HUES64 (cell line): ENCODE results near the gene BMP2K.
"Not testable (repeated sequence)": the region's sequence is repeated elsewhere in the genome, so short reads cannot be mapped to it uniquely, and the experiment has no call there.

Experiments used
- H3K27ac ChIP-seq: 2 replicates; pipeline ENCODE4 v1.7.0; 2013; ENCODE audit warnings: low read depth, low read length, inconsistent platforms
- H3K27me3 ChIP-seq: 2 replicates; pipeline ENCODE4 v1.6.1; 2013; ENCODE audit warnings: mild to moderate bottlenecking, low read length; ENCODE audit not compliant: insufficient read depth
- H3K36me3 ChIP-seq: 2 replicates; pipeline ENCODE4 v1.6.1; 2013; ENCODE audit warnings: mild to moderate bottlenecking, low read length; ENCODE audit not compliant: insufficient read depth
- H3K4me1 ChIP-seq: 2 replicates; pipeline ENCODE4 v1.6.1; 2013; ENCODE audit warnings: mild to moderate bottlenecking, low read length, moderate library complexity; ENCODE audit not compliant: insufficient read depth
- H3K4me3 ChIP-seq: 2 replicates; pipeline ENCODE4 v1.5.1; 2013; ENCODE audit warnings: mild to moderate bottlenecking, low read length, moderate library complexity
- H3K9ac ChIP-seq: 2 replicates; pipeline ENCODE4 v1.6.1; 2013; ENCODE audit warnings: mild to moderate bottlenecking, low read depth, low read length
- H3K9me3 ChIP-seq: 2 replicates; pipeline ENCODE4 v1.6.1; 2013; ENCODE audit warnings: low read depth, low read length; ENCODE audit not compliant: insufficient read depth
- WGBS: fragments of 150-250, 120-280 bp; methylation state at CpG from one replicate; pipeline ENCODE4 v1.1.7; 2013; ENCODE audit warnings: missing lambda C conversion rate; 5-methylcytosine and 5-hydroxymethylcytosine counted together

BMP2K gene

GRCh38 chr4:78865451-78865850, 89.3 kb downstream of the BMP2K start:
- Histone ChIP-seq H3K4me3 (no peak overlapping the region), H3K27me3 (no peaks in the 10 kb centered on the region), H3K9ac (no peak overlapping the region), H3K9me3 (no peaks in the 10 kb centered on the region), H3K27ac (no peak overlapping the region), H3K36me3 (peaks cover 26% of the 10 kb centered on the region), H3K4me1 (no peaks in the 10 kb centered on the region)
- 100% methylated on average over 2 of the region's 2 CpGs for WGBS

GRCh38 chr4:78868712-78869111, 92.6 kb downstream of the BMP2K start:
- 95% methylated on average over 5 of the region's 5 CpGs for WGBS
- peaks cover 53% of the 10 kb centered on the region for H3K36me3 ChIP-seq
- H3K9ac ChIP-seq, H3K27ac ChIP-seq, H3K9me3 ChIP-seq, H3K27me3 ChIP-seq, H3K4me1 ChIP-seq, H3K4me3 ChIP-seq: not testable (repeated sequence)

- Histone ChIP-seq H3K27me3 (no peaks in the 10 kb centered on the region), H3K9ac (no peak overlapping the region), H3K36me3 (peaks cover 63% of the 10 kb centered on the region), H3K4me3 (no peak overlapping the region), H3K4me1 (no peaks in the 10 kb centered on the region), H3K27ac (no peak overlapping the region), H3K9me3 (no peaks in the 10 kb centered on the region)
Observed at GRCh38 chr4:78870056-78870455, 93.9 kb downstream of the BMP2K start.

GRCh38 chr4:78876568-78877320, 100.6 kb downstream of the BMP2K start:
- Histone ChIP-seq H3K36me3 (peaks cover 54% of the 10 kb centered on the region), H3K27me3 (no peaks in the 10 kb centered on the region), H3K4me1 (peaks cover 14% of the 10 kb centered on the region), H3K27ac (no peak overlapping the region), H3K9me3 (no peaks in the 10 kb centered on the region), H3K4me3 (no peak overlapping the region), H3K9ac (no peak overlapping the region)
- WGBS: 90% methylated on average over 2 of the region's 5 CpGs

- Histone ChIP-seq H3K9me3 (no peaks in the 10 kb centered on the region), H3K27ac (no peak overlapping the region), H3K9ac (no peak overlapping the region), H3K27me3 (no peaks in the 10 kb centered on the region), H3K36me3 (peaks cover 41% of the 10 kb centered on the region), H3K4me3 (no peak overlapping the region), H3K4me1 (peaks cover 14% of the 10 kb centered on the region)
- no CpG with 5 or more reads among the region's 1 CpG for WGBS
Observed at GRCh38 chr4:78878031-78878430, 101.9 kb downstream of the BMP2K start.

- Histone ChIP-seq H3K27me3 (no peaks in the 10 kb centered on the region), H3K9ac (no peak overlapping the region), H3K4me3 (no peak overlapping the region), H3K27ac (no peak overlapping the region), H3K9me3 (no peaks in the 10 kb centered on the region), H3K36me3 (peaks cover 19% of the 10 kb centered on the region), H3K4me1 (peaks cover 8% of the 10 kb centered on the region; the same call in 1 of the 2 replicates)
Observed at GRCh38 chr4:78880874-78881492, 104.8 kb downstream of the BMP2K start.

GRCh38 chr4:78885598-78885997, 109.4 kb downstream of the BMP2K start:
- peaks cover 17% of the 10 kb centered on the region for H3K36me3 ChIP-seq
- no peaks in the 10 kb centered on the region for H3K9me3 ChIP-seq
- H3K9ac ChIP-seq: no peak overlapping the region
- no peaks in the 10 kb centered on the region for H3K4me1 ChIP-seq
- no peak overlapping the region for H3K27ac ChIP-seq
- no peaks in the 10 kb centered on the region for H3K27me3 ChIP-seq
- no peak overlapping the region for H3K4me3 ChIP-seq

GRCh38 chr4:78889955-78890354, 113.8 kb downstream of the BMP2K start:
- no peak overlapping the region for H3K4me3 ChIP-seq
- no peaks in the 10 kb centered on the region for H3K27me3 ChIP-seq

GRCh38 chr4:78899302-78899701, 123.2 kb downstream of the BMP2K start:
- Histone ChIP-seq H3K36me3 (peaks cover 12% of the 10 kb centered on the region; the same call in 1 of the 2 replicates), H3K9ac (no peak overlapping the region), H3K9me3 (no peaks in the 10 kb centered on the region), H3K4me1 (no peaks in the 10 kb centered on the region), H3K4me3 (no peak overlapping the region), H3K27me3 (no peaks in the 10 kb centered on the region), H3K27ac (no peak overlapping the region)

More at GRCh38 chr4:78889955-78890354, 113.8 kb downstream of the BMP2K start:
- peaks cover 48% of the 10 kb centered on the region for H3K36me3 ChIP-seq
- no peaks in the 10 kb centered on the region for H3K4me1 ChIP-seq
- H3K9me3 ChIP-seq: no peaks in the 10 kb centered on the region
- H3K27ac ChIP-seq: no peak overlapping the region
- H3K9ac ChIP-seq: no peak overlapping the region

GRCh38 chr4:78901882-78902281, 125.7 kb downstream of the BMP2K start:
- H3K9me3 ChIP-seq: no peaks in the 10 kb centered on the region
- no peak overlapping the region for H3K9ac ChIP-seq
- no peaks in the 10 kb centered on the region for H3K27me3 ChIP-seq
- H3K4me3 ChIP-seq: no peak overlapping the region
- H3K4me1 ChIP-seq: no peaks in the 10 kb centered on the region
- H3K36me3 ChIP-seq: no peaks in the 10 kb centered on the region
- WGBS: 100% methylated on average over 1 of the region's 2 CpGs
- no peak overlapping the region for H3K27ac ChIP-seq

GRCh38 chr4:78902298-78902697, 126.1 kb downstream of the BMP2K start:
- no peaks in the 10 kb centered on the region for H3K9me3 ChIP-seq
- H3K27ac ChIP-seq: no peak overlapping the region
- H3K27me3 ChIP-seq: no peaks in the 10 kb centered on the region
- H3K4me3 ChIP-seq: no peak overlapping the region
- no peaks in the 10 kb centered on the region for H3K4me1 ChIP-seq
- no peak overlapping the region for H3K9ac ChIP-seq
- H3K36me3 ChIP-seq: no peaks in the 10 kb centered on the region
- 100% methylated on average over 1 of the region's 1 CpG for WGBS
